AG04450 (cell line): ENCODE measurements around the gene C21orf58. TPM values are rescaled to one million over a fixed set of nuclear protein-coding genes. Genes with fewer than 3 reads are reported as not detected.

Experiments used
- CTCF ChIA-PET: fragments of 300-600, 350-600 bp; formaldehyde crosslinking; extraction: SDS; loops from one replicate; lab custom pipeline; 2022; ENCODE audit warnings: antibody characterized with exemption, inconsistent platforms; lab: Charles Lee
- POLR2A ChIA-PET: fragments of 350-600 bp; formaldehyde crosslinking; extraction: SDS; loops from one replicate; lab custom pipeline; 2021; ENCODE audit warnings: antibody characterized with exemption, inconsistent platforms; lab: Yijun Ruan, JAX
- DNase-seq: peaks from one replicate; pipeline ENCODE4 v3.0.0-alpha.2; 2011; ENCODE audit warnings: low read depth, low spot score
- H3K27ac ChIP-seq: one replicate; pipeline ENCODE4 v1.5.1; 2012; ENCODE audit warnings: low read depth, low read length, control low read depth
- H3K27me3 ChIP-seq: one replicate; pipeline ENCODE4 v1.6.0; 2012; ENCODE audit warnings: low read length; ENCODE audit not compliant: control insufficient read depth, insufficient read depth
- H3K4me3 ChIP-seq: 2 replicates; pipeline ENCODE4 v1.5.1; 2011; ENCODE audit warnings: mild to moderate bottlenecking, low read depth, low read length, control low read depth
- H3K9me3 ChIP-seq: 2 replicates; pipeline ENCODE4 v1.5.1; 2012; ENCODE audit warnings: low read length; ENCODE audit not compliant: control insufficient read depth, insufficient read depth
- CTCF ChIP-seq: IDR thresholded peaks from 2 replicates; pipeline ENCODE4 v1.5.1; 2011; ENCODE audit warnings: low read depth, low read length, control low read depth, inconsistent platforms
- polyA plus RNA-seq: library from polyadenylated mRNA; depleted of rRNA; stranded (reverse); fragments of >200 nt; gene quantifications from 2 replicates; pipeline ENCODE4 v1.2.3, GENCODE V29; 2011

C21orf58 gene
- polyA plus RNA-seq, 1 experiment, result 1.2 TPM

- Histone ChIP-seq H3K27me3 (no peaks in the 10 kb centered on the region), H3K4me3 (peak overlapping the region; percentile 95), H3K9me3 (peaks cover 2% of the 10 kb centered on the region; the same call in 1 of the 2 replicates), H3K27ac (peak overlapping the region; percentile 94)
- ChIA-PET POLR2A (interaction anchor here (0.6 to 1.0 kb wide), 3 partner anchors 181 to 311 kb away, joined by 3 read pairs; partner anchors contain the start of gene PRMT2), CTCF (no interaction called here)
- DNase-seq, result peak; percentile 21
- peak; percentile 10; the same call in 1 of the 2 replicates for TF ChIP-seq CTCF
Observed at GRCh38 chr21:46324390-46325072, 861 bp upstream of the C21orf58 start.

GRCh38 chr21:46323227-46323709 is 402 bp downstream of the C21orf58 start:
- CTCF ChIA-PET, result interaction anchor here (1.5 kb wide), 1 partner anchor 180 kb away, joined by 10 read pairs; no protein-coding TSS in a partner anchor
- no peak for DNase-seq
- POLR2A ChIA-PET, result interaction anchor here (1.8 kb wide), 1 partner anchor 38 kb away, joined by 6 read pairs; the partner anchor contains the start of gene MCM3AP

GRCh38 chr21:46322351-46323226 is 1.1 kb downstream of the C21orf58 start:
- POLR2A ChIA-PET, result interaction anchor here (1.8 kb wide), 1 partner anchor 37 kb away, joined by 6 read pairs; the partner anchor contains the start of gene MCM3AP
- H3K4me3 ChIP-seq, result peak overlapping the region; percentile 80
- H3K9me3 ChIP-seq, result peaks cover 2% of the 10 kb centered on the region; the same call in 1 of the 2 replicates
- no peak for TF ChIP-seq CTCF
- DNase-seq, result no peak
- H3K27ac ChIP-seq, result peak overlapping the region; percentile 47
- no peaks in the 10 kb centered on the region for H3K27me3 ChIP-seq
- CTCF ChIA-PET, result interaction anchor here (1.5 kb wide), 1 partner anchor 180 kb away, joined by 10 read pairs; no protein-coding TSS in a partner anchor

More at GRCh38 chr21:46323227-46323709, 402 bp downstream of the C21orf58 start:
- H3K4me3 ChIP-seq, result peak overlapping the region; percentile 80
- H3K27ac ChIP-seq, result peak overlapping the region; percentile 47
- no peaks in the 10 kb centered on the region for H3K27me3 ChIP-seq
- TF ChIP-seq CTCF, result no peak
- H3K9me3 ChIP-seq, result peaks cover 2% of the 10 kb centered on the region; the same call in 1 of the 2 replicates

- peaks cover 2% of the 10 kb centered on the region; the same call in 1 of the 2 replicates for H3K9me3 ChIP-seq
- TF ChIP-seq CTCF, result no peak
- no peak for DNase-seq
- no peaks in the 10 kb centered on the region for H3K27me3 ChIP-seq
- H3K27ac ChIP-seq, result no peak overlapping the region
- ChIA-PET CTCF (no interaction called here), POLR2A (no interaction called here)
- H3K4me3 ChIP-seq, result peak overlapping the region; percentile 22
Observed at GRCh38 chr21:46320331-46320801, 3.3 kb downstream of the C21orf58 start.
